ENCODE data around the gene WARS2. TPM values are rescaled to one million over a fixed set of nuclear protein-coding genes. Genes with fewer than 3 reads are reported as not detected.

WARS2 gene
- total and polyA plus RNA-seq, 3 donors from 2014 or later = 16.8 to 28.2 (median 20.2) TPM

- Histone ChIP-seq H3K9me3 (no peaks in the 10 kb centered on the region), H3K4me1 (no peaks in the 10 kb centered on the region), H3K27me3 (no peaks in the 10 kb centered on the region), H3K4me3 (no peak overlapping the region), H3K27ac (no peak overlapping the region), H3K36me3 (ENCODE audit: low read depth, missing control alignments) (no peaks in the 10 kb centered on the region)
- intact Hi-C loops (cut with DNase I; ENCODE audit: low total_unique reads) = no loop called here
- no peak for DNase-seq
- TF ChIP-seq CTCF (IDR thresholded peaks at IDR 0.05) (no peak), POLR2A (IDR thresholded peaks at IDR 0.05) (no peak)
These were observed 40.7 kb downstream of the WARS2 start for GRCh38 chr1:119099775-119100174.

- H3K9me3 ChIP-seq = no peaks in the 10 kb centered on the region
- H3K27me3 ChIP-seq = no peaks in the 10 kb centered on the region
- DNase-seq = no peak
- intact Hi-C loops (cut with DNase I; ENCODE audit: low total_unique reads) = no loop called here
- H3K4me1 ChIP-seq = no peaks in the 10 kb centered on the region
- TF ChIP-seq CTCF (IDR thresholded peaks at IDR 0.05) = no peak
- WGBS, 2 donors = 90 to 98% methylated on average over 3 of the region's 3 CpGs
- H3K4me3 ChIP-seq = no peak overlapping the region
- no peaks in the 10 kb centered on the region for H3K36me3 ChIP-seq (ENCODE audit: low read depth, missing control alignments)
- no peak overlapping the region for H3K27ac ChIP-seq
These were observed 43.1 kb downstream of the WARS2 start for GRCh38 chr1:119097380-119097779.

- DNase-seq = no peak
- no peaks in the 10 kb centered on the region for H3K9me3 ChIP-seq
These were observed 46.7 kb downstream of the WARS2 start for GRCh38 chr1:119093721-119094120.

GRCh38 chr1:119091618-119092017 is 48.8 kb downstream of the WARS2 start:
- no peak overlapping the region for H3K27ac ChIP-seq
- DNase-seq = no peak
- H3K36me3 ChIP-seq (ENCODE audit: low read depth, missing control alignments) = no peaks in the 10 kb centered on the region
- no peak overlapping the region for H3K4me3 ChIP-seq
- 82 to 85% methylated on average over 4 of the region's 4 CpGs for WGBS, 2 donors
- no peaks in the 10 kb centered on the region for H3K9me3 ChIP-seq
- intact Hi-C loops (cut with DNase I; ENCODE audit: low total_unique reads) = no loop called here
- H3K27me3 ChIP-seq = no peaks in the 10 kb centered on the region
- no peaks in the 10 kb centered on the region for H3K4me1 ChIP-seq
- no peak for TF ChIP-seq POLR2A (IDR thresholded peaks at IDR 0.05)
- no peak for TF ChIP-seq CTCF (IDR thresholded peaks at IDR 0.05)

More at GRCh38 chr1:119093721-119094120, 46.7 kb downstream of the WARS2 start:
- no peak overlapping the region for H3K27ac ChIP-seq
- H3K36me3 ChIP-seq (ENCODE audit: low read depth, missing control alignments) = no peaks in the 10 kb centered on the region
- no peak for TF ChIP-seq CTCF (IDR thresholded peaks at IDR 0.05)
- no peak for TF ChIP-seq POLR2A (IDR thresholded peaks at IDR 0.05)
- 90% methylated on average over 1 of the region's 1 CpG for WGBS, 2 donors
- no peak overlapping the region for H3K4me3 ChIP-seq
- no peaks in the 10 kb centered on the region for H3K4me1 ChIP-seq
- intact Hi-C loops (cut with DNase I; ENCODE audit: low total_unique reads) = no loop called here
- no peaks in the 10 kb centered on the region for H3K27me3 ChIP-seq

- Histone ChIP-seq H3K9me3 (no peaks in the 10 kb centered on the region), H3K27ac (no peak overlapping the region), H3K4me3 (no peak overlapping the region), H3K36me3 (ENCODE audit: low read depth, missing control alignments) (no peaks in the 10 kb centered on the region), H3K27me3 (no peaks in the 10 kb centered on the region), H3K4me1 (no peaks in the 10 kb centered on the region)
- no peak for TF ChIP-seq CTCF (IDR thresholded peaks at IDR 0.05)
- TF ChIP-seq POLR2A (IDR thresholded peaks at IDR 0.05) = no peak
- no peak for DNase-seq
- intact Hi-C loops (cut with DNase I; ENCODE audit: low total_unique reads) = no loop called here
- 95 to 96% methylated on average over 3 of the region's 3 CpGs for WGBS, 2 donors
These were observed 50.2 kb downstream of the WARS2 start for GRCh38 chr1:119090250-119090649.

Data from testis (tissue), 3 donors.